Glomerular visceral epithelial cell (primary cell): ENCODE data around the gene ITGB7.

Experiments
- DNase-seq: peaks from one replicate; pipeline ENCODE4 v3.0.0-alpha.2; 2016; ENCODE audit errors: extremely low spot score

Gene ITGB7

GRCh38 chr12:53196486-53196885, 10.6 kb downstream of the ITGB7 start:
- no peak for DNase-seq

DNA sequence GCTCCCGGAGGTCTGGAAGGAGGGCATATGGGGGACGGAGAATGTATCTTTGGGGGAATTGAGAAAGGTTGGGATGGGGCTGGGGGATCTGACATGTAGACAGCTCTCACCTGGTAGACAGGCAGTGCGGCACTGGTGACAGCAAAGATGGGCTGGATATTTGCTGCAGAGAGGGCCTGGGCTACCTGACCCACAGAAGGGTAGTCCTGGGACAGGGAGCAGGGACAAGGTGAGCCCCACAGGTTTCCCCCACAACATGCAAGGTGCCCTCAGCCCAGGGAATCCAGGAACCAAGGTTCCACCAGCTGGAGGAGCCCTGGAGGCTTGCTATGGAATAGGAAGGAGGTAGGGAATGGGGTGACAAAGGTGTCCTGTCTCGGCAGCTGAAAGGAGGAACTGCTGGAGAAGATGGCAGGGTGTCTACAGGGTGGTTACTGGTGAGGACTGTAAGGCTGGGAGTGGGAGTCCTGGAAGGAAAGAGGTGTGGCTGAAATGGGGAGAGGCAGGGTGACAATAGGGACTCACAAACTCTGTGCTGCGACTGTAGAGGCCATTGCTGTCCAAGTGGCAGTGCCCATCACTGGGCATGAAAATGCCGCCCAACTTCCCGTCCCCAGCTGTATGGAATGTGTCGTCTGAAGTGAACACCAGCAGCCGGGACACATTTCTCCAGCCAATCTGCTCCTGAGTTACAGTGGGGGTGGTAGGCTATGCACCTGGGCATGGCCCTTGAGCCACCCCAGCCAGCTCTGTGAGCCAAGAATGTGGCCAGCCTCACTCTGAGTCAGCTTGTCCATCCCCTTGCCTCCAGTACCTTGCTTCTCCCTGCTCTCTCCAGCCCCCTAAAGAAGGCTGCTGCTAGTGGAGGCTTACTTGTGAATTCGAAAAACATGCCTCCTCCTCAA, 11.3 kb downstream of the ITGB7 start:
- peak; percentile 41 for DNase-seq

DNA sequence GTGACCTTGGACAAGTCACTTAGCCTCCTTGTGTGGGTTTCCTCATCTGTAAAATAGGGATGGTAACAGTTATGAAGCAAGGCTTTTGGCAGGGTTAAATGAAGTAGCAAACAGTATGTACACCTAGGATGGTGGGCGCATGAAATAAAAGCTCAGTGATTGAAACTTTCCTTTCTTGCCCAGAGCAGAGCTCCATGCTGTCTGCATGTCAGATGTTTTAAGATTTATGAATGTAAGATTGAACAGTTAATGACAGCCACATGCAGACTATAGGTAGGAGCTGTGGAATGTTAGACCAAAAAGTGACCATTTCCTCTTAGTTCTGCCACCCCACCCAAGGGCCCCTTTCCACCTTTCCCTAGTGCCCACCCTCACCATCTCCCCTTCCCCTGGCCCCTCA, 12.1 kb downstream of the ITGB7 start:
- DNase-seq, result no peak

DNA sequence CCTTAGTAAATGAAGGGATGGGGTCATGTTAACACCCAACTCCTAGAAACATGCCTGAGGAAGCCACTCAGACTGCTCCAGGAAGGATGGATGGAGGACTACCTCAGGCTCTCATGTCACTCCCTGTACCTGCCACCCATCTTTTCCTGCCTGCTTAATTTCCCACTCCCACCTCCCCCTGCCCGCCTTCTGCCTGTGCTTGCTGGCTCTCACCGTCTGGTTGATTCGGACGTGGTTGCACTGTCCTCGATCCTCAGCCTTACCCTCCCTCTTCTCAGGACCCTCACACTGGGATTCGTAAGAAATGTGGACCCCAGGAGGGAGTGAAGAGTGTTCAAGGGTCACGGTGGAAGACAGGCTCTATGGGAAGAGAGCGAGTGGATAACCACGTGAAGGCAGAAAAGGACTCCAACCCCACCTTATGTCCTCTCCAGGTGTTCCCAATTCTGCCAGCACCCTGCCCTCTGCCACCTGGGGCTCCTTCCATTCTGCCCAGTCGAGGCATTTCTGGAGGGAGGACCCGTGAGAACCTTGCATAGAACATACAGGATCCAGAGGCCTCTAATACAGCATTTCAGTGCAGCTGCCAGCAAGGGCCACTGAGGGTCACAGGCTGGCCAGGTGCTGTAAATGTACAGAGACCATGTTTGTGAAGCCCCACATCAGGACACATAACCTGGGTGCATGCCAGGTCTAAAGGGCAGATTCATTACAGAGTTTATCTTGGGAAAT, 12.9 kb downstream of the ITGB7 start:
- DNase-seq, result no peak

- DNase-seq, result no peak
Observed at GRCh38 chr12:53193040-53193439, 14.0 kb downstream of the ITGB7 start.

GRCh38 chr12:53192531-53193021, 14.5 kb downstream of the ITGB7 start:
- no peak for DNase-seq

DNA sequence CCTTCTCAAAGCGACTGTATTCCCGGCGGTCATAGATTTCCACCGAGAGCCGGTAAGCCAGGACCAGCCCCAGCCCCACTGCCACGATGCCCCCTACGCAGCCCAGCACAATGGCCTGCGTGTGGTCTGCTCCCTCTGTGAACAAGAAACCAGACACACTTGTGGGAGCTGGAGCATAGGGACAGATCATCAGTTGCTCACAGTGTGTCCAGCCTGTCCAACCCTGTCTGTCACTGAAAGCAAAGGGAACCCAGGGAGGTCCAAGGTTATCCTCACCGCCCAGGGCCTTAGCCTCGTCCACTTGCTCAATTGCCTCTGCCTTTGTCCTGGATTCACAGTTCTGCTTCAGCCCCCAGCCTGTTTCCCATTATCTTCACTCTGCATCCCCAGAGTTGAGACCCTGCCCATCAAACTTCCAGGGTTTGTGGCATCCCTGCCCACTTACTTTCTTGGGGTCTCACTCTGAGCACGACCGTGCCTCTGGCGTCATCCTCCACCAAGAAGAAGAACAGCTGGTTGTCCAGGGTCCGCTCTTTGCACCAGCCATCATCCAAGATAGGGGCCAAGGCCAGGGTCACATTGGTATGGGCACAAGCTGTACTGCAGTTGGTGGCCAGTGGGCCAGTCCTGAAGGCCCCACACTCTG, 15.0 kb downstream of the ITGB7 start:
- no peak for DNase-seq

GRCh38 chr12:53191096-53191884, 15.8 kb downstream of the ITGB7 start:
- no peak for DNase-seq

DNA sequence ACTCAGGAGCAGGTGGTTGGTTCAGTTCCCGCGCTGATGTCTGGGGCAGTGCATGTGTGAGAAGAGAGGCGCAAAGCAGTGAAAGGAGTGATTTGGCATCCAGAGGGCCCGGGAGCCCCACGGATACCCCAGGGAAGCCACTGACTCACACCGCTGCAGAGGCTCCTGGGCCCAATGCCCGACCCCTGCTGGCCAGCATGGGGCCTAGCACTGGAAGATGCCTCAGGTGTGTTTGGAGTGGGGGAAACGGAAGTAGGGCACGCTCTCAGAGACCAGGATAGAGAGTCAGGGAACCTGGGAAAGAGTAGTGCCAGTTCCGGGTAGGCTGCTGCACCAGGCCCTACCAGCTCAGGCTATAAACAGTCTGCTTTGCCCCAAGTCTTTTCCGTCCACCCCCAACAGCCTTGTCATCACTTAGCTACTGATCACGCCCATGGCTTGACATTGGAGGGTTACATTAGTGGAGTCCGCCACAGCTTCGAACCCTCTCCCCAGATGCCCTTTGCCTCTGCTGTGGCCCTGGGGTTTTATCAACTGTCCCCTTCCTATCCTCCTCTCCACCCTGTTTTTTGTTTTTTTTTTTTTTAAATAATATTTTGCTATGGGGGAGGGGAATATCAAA, 16.8 kb downstream of the ITGB7 start:
- DNase-seq, result peak; percentile 38

DNA sequence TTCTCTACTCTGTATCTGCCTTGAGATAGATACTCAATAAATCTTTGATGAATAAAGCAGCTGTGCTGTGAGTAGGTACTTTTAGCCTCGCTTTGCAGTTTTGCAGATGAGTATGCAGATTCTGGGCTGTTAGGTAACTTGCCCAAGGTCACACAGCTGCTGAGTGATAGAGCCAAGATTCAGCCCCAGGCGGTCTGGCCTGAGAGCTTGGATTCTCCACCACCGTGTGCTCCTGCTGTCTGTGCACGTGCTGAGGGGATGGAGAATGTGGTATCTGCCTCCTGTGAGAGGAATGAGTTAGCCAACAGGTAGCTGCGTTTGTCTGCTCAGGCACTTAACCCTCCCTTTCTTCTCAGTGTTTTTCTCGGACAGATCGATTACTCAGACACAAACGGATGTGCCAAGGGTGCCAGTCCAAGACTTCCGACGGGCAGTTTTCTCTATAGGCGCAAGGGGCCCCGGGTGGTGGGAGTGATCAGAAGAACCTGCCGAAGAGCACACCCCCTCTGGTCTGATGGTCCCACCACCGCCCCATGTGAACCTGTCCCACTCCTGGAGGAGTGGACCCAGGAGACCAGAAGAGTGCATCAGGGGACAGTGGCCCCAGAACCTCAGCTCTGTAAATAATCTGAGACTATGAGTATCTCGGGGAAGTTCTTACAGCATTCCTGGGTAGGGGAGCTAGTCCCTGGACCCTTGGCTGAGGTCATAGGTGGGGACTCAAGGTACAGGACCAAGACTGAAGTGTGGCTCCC, 19.7 kb downstream of the ITGB7 start:
- DNase-seq, result no peak

DNA sequence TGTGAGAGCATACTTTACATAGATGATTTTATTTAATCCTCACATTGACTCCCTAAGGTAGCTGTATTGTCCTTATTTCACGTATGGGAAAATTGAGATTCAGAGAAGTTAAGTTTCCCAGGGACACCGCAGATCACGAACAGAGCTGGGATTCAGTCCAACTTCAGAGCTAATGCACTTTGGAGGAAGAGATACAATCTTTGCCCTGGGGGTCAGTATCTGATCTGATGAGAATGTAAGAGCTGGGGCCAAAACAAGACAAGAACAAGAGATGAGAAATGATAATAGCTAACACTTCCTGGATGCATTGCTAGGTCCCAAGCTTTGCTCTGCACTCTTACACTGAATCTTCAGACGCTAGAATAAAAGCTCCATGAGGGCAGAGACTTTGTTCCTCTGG, 20.3 kb downstream of the ITGB7 start:
- DNase-seq, result no peak

- DNase-seq, result no peak
Observed at GRCh38 chr12:53185582-53186153, 21.4 kb downstream of the ITGB7 start.

GRCh38 chr12:53184828-53185227, 22.2 kb downstream of the ITGB7 start:
- no peak for DNase-seq

DNA sequence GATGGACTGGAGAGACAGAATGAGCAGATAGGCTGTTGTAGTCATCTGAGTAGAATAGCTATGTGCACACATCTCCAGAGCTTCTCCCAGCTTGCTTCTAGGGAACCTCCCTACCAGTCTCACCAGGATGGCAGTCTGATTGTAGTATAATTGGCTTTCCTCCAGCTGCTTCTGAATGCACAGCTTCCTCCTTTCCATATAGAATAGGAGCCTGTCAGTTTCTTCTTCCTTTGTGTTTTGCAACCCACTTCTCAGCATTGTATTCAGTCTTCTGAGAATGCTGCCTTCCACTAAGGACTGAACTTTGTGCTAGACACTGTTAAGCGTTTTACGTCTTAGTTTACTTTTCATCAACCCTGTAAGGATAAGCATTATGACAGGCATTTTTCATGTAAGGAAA, 24.1 kb downstream of the ITGB7 start:
- no peak for DNase-seq

GRCh38 chr12:53181935-53182334, 25.1 kb downstream of the ITGB7 start:
- DNase-seq, result no peak

GRCh38 chr12:53180931-53181645, 26.0 kb downstream of the ITGB7 start:
- DNase-seq, result peak; percentile 78

DNA sequence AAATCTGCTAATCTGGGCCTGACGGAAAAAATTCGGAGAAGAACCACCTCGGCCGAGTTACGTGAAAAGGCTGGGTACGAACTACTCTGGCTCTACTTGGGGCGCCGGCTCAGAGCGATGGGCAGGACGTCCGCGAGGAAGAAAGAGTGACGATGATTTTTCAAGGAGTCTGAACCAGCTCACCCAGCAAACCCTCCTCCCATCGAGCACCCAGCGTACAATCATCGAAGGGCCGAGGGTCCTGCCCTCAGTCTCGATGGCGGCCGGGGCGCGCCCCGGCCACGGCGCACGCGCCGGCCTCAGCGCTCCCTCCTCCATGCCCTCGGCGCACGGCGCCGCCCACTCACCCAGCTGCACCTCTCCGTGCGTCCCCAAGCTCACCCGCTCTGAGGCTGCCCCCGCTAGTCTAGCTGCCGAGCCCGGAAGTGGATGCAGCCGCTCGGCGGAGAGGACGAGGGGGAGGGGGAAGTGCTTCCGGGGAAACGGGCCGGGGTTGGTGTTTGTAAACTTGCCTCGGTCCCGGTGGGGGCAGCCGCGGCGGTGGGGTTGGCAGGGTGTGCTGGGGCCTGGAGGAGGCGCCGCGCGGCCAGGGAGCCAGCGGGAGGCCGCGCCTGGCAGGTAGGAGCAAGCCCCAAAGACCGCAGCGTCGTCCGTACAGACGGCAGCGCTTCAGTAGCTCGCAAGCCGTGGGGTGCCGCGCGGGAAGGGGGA, 26.7 kb downstream of the ITGB7 start, which contains the start of the genes CSAD and ZNF740:
TSS of gene CSAD (minus strand) at position 706 of the 711 bp plus-strand sequence. CDS start 7,455 bp downstream, outside the sequence.
TSS of gene ZNF740 (plus strand) at position 503 of the 711 bp plus-strand sequence. CDS start 1,262 bp downstream, outside the sequence.
- DNase-seq, result peak; percentile 98

- DNase-seq, result no peak
Observed at GRCh38 chr12:53179687-53180219, 27.3 kb downstream of the ITGB7 start.
